Measurements from ENCODE around the gene TMEM178B.

TMEM178B gene

GRCh38 chr7:141243368-141243767, 169.5 kb downstream of the TMEM178B start:
- DNase-seq = no peak
- no peak for TF ChIP-seq POLR2A (IDR thresholded peaks at IDR 0.05; ENCODE audit: low read length)

DNA sequence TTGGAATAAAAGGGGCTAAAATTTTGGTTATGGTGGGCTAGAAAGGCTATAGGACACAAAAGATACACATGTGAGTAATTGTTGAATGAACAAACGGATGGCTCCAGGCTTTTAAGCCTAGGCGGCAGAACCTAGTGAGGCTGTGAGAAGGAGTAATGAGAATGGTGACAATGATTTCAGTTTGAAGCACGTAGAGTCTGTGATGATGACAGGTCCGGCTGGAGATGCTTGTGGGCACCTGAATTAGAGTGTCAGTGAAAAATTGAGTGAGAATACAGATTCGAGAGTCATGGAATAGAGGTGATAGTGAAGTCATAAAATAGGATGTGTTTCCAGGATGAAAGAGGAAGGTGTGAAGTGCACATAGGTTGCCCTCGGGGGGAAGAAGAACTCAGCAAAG, 170.6 kb downstream of the TMEM178B start:
- no peak for DNase-seq
- TF ChIP-seq GATA1 (IDR thresholded peaks at IDR 0.05; ENCODE audit: low read depth, low read length) = no peak
- TF ChIP-seq POLR2A (IDR thresholded peaks at IDR 0.05; ENCODE audit: low read length) = no peak

DNA sequence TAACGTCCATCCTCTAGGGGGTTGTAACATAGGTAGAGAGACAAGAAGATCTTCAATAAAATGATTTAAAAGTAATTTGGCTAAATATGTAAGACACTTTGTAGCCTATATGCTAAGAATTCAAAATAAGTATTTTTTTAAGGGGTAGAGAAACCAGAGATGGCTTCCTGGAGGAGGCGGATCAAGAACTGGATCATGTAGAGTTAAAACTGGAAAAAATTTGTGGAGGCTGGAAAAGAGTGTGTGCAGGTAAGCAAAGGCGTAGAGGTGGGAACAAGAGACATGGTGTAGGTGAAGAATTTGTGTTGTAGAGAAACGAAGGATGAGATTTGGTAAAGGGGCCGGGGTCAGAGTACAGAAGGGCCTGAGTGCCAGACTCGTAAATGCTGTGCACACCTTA, 172.6 kb downstream of the TMEM178B start:
- no peak for TF ChIP-seq GATA1 (IDR thresholded peaks at IDR 0.05; ENCODE audit: low read depth, low read length)
- TF ChIP-seq POLR2A (IDR thresholded peaks at IDR 0.05; ENCODE audit: low read length) = no peak
- DNase-seq = no peak

DNA sequence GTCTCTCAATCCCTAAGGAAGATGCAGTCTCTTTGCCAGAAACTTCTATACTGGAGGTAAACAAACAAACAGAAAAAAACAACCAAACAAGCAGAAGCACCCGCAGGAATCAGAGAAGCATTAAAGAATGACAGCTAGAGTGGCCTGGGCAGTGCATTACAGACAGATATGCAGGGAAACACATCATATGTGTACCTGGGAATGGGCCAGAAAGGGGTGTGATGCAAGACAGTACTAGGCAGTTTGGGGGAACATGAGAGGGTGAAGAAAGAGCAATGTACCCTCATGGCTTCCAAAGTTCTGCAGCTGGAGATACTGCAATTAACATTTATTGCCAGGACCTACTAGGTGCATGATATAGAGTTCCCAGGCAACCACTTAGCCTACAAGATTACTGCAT, 177.3 kb downstream of the TMEM178B start:
- TF ChIP-seq GATA1 (IDR thresholded peaks at IDR 0.05; ENCODE audit: low read depth, low read length) (no peak), POLR2A (IDR thresholded peaks at IDR 0.05; ENCODE audit: low read length) (no peak)
- DNase-seq = no peak

DNA sequence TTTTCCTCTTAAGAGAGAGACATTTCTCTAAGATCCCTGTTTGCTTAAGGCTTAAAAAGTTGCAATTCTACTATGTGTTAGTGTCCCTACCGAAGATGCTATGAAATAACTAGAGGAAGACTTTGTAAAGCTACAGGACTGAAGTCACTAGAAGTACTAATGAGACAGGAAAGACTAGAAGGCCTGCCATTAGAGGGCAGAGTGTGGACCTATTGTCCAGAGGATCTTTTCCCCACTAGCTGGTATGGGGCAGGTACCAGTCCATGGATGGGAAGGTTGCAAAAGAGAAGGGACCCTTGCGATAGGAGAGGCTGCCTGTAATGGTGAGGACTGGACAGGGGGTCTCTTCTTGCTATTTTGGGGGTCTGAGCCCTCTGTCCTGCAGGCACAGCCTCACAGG, 178.1 kb downstream of the TMEM178B start:
- no peak for DNase-seq
- TF ChIP-seq GATA1 (IDR thresholded peaks at IDR 0.05; ENCODE audit: low read depth, low read length) (no peak), POLR2A (IDR thresholded peaks at IDR 0.05; ENCODE audit: low read length) (no peak)

- no peak for TF ChIP-seq POLR2A (IDR thresholded peaks at IDR 0.05; ENCODE audit: low read length)
- TF ChIP-seq GATA1 (IDR thresholded peaks at IDR 0.05; ENCODE audit: low read depth, low read length) = no peak
- DNase-seq = no peak
Measured at GRCh38 chr7:141257597-141257996, 183.7 kb downstream of the TMEM178B start.

- TF ChIP-seq GATA1 (IDR thresholded peaks at IDR 0.05; ENCODE audit: low read depth, low read length) (no peak), POLR2A (IDR thresholded peaks at IDR 0.05; ENCODE audit: low read length) (no peak)
Measured at GRCh38 chr7:141258559-141258958, 184.7 kb downstream of the TMEM178B start.

DNA sequence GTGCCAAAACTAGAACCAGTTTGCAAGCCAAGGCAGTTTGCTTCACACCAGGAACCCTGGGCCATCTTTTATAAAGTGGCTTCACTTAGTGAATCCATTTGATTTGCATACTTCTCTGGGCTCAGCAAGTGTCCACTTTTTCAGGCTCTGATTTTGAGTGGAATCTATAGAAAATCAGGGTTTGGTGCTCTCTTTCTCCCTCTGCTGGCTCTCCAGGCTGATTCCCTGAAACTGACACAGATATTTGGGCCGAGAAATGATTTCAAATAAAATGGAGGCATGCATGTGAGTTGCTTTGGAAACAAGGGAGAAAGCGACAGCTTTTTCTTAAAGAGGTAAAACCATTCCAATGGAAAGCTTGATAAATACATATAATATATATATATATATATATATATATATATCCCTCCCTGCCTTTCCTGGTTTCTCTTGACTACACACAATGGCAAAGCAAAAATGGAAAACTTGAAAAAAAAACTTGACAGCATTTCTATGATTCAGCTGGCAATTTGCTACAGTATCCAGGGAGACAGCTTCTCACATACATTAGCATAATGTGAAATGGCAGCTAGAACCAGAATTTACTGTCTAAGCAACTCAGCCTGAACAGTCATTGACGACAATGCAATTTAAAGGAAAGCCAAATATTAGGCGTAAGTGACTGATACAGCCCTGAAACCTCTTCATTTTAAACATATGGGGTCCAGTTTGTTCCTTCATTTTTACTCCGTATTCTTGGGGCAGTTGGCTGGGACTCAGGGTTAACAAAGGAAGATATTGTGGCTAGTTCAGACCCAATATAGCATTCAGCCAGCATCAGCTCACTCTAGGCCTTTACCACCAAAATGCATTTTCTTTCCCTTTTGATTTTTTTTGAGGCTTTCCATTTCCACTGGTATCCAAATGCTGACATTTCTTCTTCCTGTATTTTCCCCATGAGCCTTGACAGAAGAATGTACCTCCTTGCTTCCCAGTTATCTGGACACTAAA, 188.5 kb downstream of the TMEM178B start:
- TF ChIP-seq GATA1 (IDR thresholded peaks at IDR 0.05; ENCODE audit: low read depth, low read length) = no peak
- no peak for TF ChIP-seq POLR2A (IDR thresholded peaks at IDR 0.05; ENCODE audit: low read length)

More at GRCh38 chr7:141258559-141258958, 184.7 kb downstream of the TMEM178B start:
- DNase-seq = no peak

DNA sequence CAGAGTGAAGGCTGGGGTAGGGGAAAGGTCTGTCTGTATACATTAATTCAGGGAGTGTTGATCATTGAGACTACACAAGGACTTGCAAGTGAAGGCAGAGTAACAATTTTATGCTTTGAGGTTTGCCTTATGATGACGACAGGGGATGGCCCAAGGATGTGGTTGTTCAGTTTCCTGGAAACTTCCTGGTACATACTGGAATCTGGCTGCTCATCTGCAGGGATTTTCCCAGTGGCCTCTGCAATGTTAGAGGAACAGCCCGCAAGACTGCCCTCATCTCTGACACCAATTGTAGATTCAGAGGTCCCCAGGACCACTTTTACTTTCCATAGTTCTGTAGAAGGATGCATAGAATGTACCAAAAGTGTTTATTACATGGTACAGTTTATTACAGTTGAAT, 189.6 kb downstream of the TMEM178B start:
- no peak for TF ChIP-seq GATA1 (IDR thresholded peaks at IDR 0.05; ENCODE audit: low read depth, low read length)
- no peak for TF ChIP-seq POLR2A (IDR thresholded peaks at IDR 0.05; ENCODE audit: low read length)

More for the DNA sequence above, 188.5 kb downstream of the TMEM178B start:
- no peak for DNase-seq

DNA sequence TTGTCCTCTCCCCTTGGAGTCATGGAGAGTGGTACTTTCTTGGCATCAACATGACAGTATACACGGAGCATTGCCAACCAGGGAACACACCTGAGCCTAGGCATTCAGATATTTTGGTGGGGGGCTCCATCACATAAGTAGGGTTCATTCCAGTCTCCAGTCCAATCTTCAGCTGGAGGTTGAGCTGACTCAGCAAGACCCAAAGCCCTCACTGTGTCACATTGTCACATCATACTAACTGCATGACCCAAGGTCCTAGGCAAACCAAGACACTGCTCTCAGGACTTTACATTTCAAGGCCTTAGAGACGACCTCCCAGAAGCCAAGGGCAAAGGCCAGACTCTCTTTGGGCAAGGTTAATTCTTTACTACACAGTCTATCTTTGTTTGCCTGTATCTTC, 190.1 kb downstream of the TMEM178B start:
- DNase-seq = no peak
- no peak for TF ChIP-seq POLR2A (IDR thresholded peaks at IDR 0.05; ENCODE audit: low read length)
- no peak for TF ChIP-seq GATA1 (IDR thresholded peaks at IDR 0.05; ENCODE audit: low read depth, low read length)

More for the DNA sequence above, 189.6 kb downstream of the TMEM178B start:
- no peak for DNase-seq

- DNase-seq = no peak
- TF ChIP-seq GATA1 (IDR thresholded peaks at IDR 0.05; ENCODE audit: low read depth, low read length) (no peak), POLR2A (IDR thresholded peaks at IDR 0.05; ENCODE audit: low read length) (no peak)
Measured at GRCh38 chr7:141264511-141264910, 190.6 kb downstream of the TMEM178B start.

GRCh38 chr7:141265668-141266067, 191.8 kb downstream of the TMEM178B start:
- no peak for DNase-seq
- TF ChIP-seq GATA1 (IDR thresholded peaks at IDR 0.05; ENCODE audit: low read depth, low read length) (no peak), POLR2A (IDR thresholded peaks at IDR 0.05; ENCODE audit: low read length) (no peak)

DNA sequence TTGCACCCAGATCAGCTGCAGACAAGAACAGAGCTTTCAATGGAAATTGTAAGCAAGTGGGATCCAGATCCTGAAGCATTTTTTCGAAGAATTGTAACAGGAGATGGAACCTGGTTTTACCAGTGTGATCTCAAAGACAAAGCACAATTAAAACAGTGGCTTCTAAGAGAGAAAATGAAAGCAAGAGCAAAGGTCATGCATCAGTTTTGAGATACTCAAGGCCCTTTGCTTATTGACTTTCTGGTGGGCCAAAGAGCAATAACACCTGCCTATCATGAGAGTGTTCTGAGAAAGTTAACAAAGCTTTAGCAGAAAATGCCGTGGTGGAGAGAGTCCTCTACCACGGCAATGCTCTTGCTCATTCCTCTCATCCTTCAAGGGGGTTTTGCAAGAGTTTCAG, 194.8 kb downstream of the TMEM178B start:
- TF ChIP-seq GATA1 (IDR thresholded peaks at IDR 0.05; ENCODE audit: low read depth, low read length) (no peak), POLR2A (IDR thresholded peaks at IDR 0.05; ENCODE audit: low read length) (no peak)
- no peak for DNase-seq

DNA sequence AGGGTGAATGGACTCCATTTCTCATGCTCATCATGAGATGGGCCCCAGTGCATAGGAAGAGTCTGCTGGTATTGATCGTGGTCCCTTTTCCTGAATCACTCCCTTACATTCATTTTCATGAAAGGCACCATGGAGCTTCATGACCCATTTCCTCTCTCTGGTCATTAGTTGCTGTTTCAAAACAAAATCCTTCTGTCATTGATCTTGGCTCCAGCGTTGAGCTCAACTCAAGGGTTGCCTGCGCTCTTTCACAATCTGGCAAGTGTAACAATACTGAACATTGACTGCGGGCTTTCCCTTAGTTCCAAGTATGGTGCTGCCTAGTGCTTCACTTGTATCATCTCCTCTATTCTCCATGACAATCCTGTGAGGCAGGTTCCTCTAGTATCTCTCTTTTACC, 197.6 kb downstream of the TMEM178B start:
- no peak for TF ChIP-seq GATA1 (IDR thresholded peaks at IDR 0.05; ENCODE audit: low read depth, low read length)
- no peak for TF ChIP-seq POLR2A (IDR thresholded peaks at IDR 0.05; ENCODE audit: low read length)
- DNase-seq = no peak

- TF ChIP-seq GATA1 (IDR thresholded peaks at IDR 0.05; ENCODE audit: low read depth, low read length) = no peak
- DNase-seq = no peak
Measured at GRCh38 chr7:141272417-141272816, 198.6 kb downstream of the TMEM178B start.
